ENCODE data around the gene NXF1.
A peak's percentile ranks its signal among the peaks of the same experiment; 100 is the strongest.

NXF1 gene

DNA sequence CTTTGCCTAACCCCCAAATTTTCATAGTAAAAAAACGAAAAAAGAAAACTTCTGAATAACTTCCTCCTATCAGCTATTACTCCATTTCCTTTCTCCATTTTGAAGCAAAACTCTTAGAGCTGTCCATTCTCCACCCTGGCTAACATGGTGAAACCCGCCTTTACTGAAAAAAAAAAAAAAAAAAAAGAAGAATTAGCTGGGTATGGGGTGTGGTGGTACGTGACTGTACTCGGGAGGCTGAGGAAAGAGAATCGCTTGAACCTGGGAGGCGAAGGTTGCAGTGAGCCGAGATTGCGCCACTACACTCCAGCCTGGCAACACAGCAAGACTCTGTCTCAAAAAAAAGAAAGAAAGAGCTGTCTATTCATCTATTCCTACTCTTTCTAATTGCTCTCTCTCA lies 11.3 kb upstream of the NXF1 start:
- no peak for DNase-seq
- no peaks in the 10 kb centered on the region for H3K4me1 Mint-ChIP-seq (ENCODE audit: low read depth in 2 of 2)

GRCh38 chr11:62811659-62812058 lies 6.4 kb upstream of the NXF1 start:
- no peak for DNase-seq
- Mint-ChIP-seq H3K4me3 (no peak overlapping the region), H3K4me1 (ENCODE audit: low read depth in 2 of 2) (peaks cover 0 to 3% of the 10 kb centered on the region in 2 donors), H3K36me3 (ENCODE audit: insufficient read depth) (peaks cover 36% of the 10 kb centered on the region), H3K27me3 (no peaks in the 10 kb centered on the region), H3K9me3 (no peaks in the 10 kb centered on the region), H3K27ac (peak overlapping the region; percentile 39 to 79)
- no peak for ATAC-seq (replicated peaks)

More for the DNA sequence above, 11.3 kb upstream of the NXF1 start:
- Mint-ChIP-seq H3K27me3 (no peaks in the 10 kb centered on the region), H3K4me3 (no peak overlapping the region), H3K9me3 (no peaks in the 10 kb centered on the region), H3K36me3 (ENCODE audit: insufficient read depth) (peaks cover 84% of the 10 kb centered on the region), H3K27ac (no peak overlapping the region)
- ATAC-seq (replicated peaks) = no peak

GRCh38 chr11:62810748-62811147 lies 5.5 kb upstream of the NXF1 start:
- peak overlapping the region; percentile 39 to 79 for H3K27ac Mint-ChIP-seq
- no peak for DNase-seq
- no peak for ATAC-seq (replicated peaks)
- H3K4me1 Mint-ChIP-seq (ENCODE audit: low read depth in 2 of 2) = peaks cover 0 to 6% of the 10 kb centered on the region in 2 donors
- peaks cover 28% of the 10 kb centered on the region for H3K36me3 Mint-ChIP-seq (ENCODE audit: insufficient read depth)
- no peaks in the 10 kb centered on the region for H3K9me3 Mint-ChIP-seq
- no peak overlapping the region for H3K4me3 Mint-ChIP-seq
- H3K27me3 Mint-ChIP-seq = no peaks in the 10 kb centered on the region

DNA sequence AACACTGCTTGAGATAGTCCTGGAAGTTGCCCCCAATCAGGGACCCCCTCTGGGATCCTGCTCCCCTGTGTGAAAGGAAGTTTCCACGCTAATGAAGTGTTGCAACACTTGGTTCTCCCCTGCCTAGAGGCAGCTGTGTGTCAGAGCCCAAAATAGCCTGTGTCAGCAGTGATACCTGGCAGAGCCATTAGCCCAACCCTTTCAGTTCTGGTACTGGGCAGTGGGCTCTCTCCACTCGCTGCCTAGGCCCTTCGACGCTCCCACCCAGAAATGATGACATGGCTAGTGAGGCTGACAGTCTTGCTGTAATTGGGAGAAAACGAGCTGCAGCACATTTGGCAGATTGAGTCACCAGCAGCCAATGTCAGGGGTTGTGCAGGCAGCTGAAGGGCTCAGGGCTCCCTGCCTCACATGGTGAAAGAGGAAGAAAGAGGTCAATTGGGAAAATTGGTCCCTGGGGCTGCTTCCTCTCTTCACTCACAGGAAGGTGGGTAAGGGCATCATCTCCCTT lies 1.4 kb upstream of the NXF1 start:
- DNase-seq = no peak
- peaks cover 16 to 26% of the 10 kb centered on the region in 2 donors for H3K4me1 Mint-ChIP-seq (ENCODE audit: low read depth in 2 of 2)
- H3K9me3 Mint-ChIP-seq = no peaks in the 10 kb centered on the region
- H3K27me3 Mint-ChIP-seq = no peaks in the 10 kb centered on the region
- peak overlapping the region; percentile 95 to 98 for H3K4me3 Mint-ChIP-seq
- H3K36me3 Mint-ChIP-seq (ENCODE audit: insufficient read depth) = peaks cover 41% of the 10 kb centered on the region
- no peak for ATAC-seq (replicated peaks)
- H3K27ac Mint-ChIP-seq = peak overlapping the region in 1 of 2 donors; percentile 99

GRCh38 chr11:62805961-62806441 lies 761 bp upstream of the NXF1 start:
- H3K9me3 Mint-ChIP-seq = no peaks in the 10 kb centered on the region
- ATAC-seq (replicated peaks) = peak; percentile 18
- peak overlapping the region; percentile 91 to 99 for H3K27ac Mint-ChIP-seq
- H3K4me1 Mint-ChIP-seq (ENCODE audit: low read depth in 2 of 2) = peaks cover 16 to 25% of the 10 kb centered on the region in 2 donors
- H3K4me3 Mint-ChIP-seq = peak overlapping the region; percentile 95 to 98
- DNase-seq = peak in 1 of 3 experiments; percentile 11
- H3K36me3 Mint-ChIP-seq (ENCODE audit: insufficient read depth) = peaks cover 47% of the 10 kb centered on the region
- no peaks in the 10 kb centered on the region for H3K27me3 Mint-ChIP-seq

DNA sequence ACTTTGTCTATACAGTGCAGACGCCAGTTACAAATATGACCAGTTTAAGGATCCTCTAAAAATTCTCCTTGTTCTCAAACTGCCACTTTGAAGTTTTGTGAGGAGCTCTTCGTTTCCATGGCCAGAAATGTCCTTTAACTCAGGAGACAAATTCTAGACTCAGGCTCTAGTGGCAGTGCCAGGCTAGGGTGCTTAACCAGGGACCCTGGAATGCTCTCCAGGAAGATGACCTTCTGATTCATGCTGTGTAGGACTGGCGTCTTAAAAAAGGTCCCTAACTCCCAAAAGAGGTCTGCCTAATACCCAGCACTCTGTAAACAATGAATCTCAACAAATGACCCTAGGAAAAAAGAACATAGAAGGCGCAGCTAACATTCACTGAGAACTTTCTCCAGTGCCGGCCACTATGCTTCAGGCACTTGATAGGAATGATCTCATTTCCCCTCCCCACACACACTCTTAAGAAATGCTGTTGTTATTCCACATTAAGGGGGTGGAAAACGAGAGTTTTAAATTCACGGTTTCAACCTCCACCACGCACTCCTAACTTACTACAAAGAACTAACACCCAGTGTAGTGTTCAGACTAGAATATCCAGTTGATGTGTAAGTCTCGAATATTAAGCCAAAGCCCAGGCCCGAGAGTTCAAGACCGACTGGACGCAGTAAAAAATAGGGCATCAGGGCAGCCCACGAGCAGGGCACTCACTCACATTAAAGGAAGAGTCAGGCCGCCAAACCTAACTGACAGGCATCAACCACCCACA lies 747 bp downstream of the NXF1 start:
- ATAC-seq (replicated peaks) (peak; percentile 22), DNase-seq (no peak)
- peaks cover 16 to 26% of the 10 kb centered on the region in 2 donors for H3K4me1 Mint-ChIP-seq (ENCODE audit: low read depth in 2 of 2)
- peak overlapping the region; percentile 95 to 98 for H3K4me3 Mint-ChIP-seq
- H3K27me3 Mint-ChIP-seq = no peaks in the 10 kb centered on the region
- H3K27ac Mint-ChIP-seq = peak overlapping the region; percentile 91 to 99
- H3K9me3 Mint-ChIP-seq = no peaks in the 10 kb centered on the region
- H3K36me3 Mint-ChIP-seq (ENCODE audit: insufficient read depth) = peaks cover 62% of the 10 kb centered on the region

- H3K27me3 Mint-ChIP-seq = no peaks in the 10 kb centered on the region
- H3K9me3 Mint-ChIP-seq = no peaks in the 10 kb centered on the region
- no peak overlapping the region for H3K4me3 Mint-ChIP-seq
- H3K4me1 Mint-ChIP-seq (ENCODE audit: low read depth in 2 of 2) = peaks cover 18 to 23% of the 10 kb centered on the region in 2 donors
- H3K27ac Mint-ChIP-seq = peak overlapping the region in 1 of 2 donors; percentile 68
- DNase-seq (no peak), ATAC-seq (replicated peaks) (no peak)
- H3K36me3 Mint-ChIP-seq (ENCODE audit: insufficient read depth) = peaks cover 96% of the 10 kb centered on the region
Observed at GRCh38 chr11:62801071-62801470, 4.2 kb downstream of the NXF1 start.

- Mint-ChIP-seq H3K9me3 (no peaks in the 10 kb centered on the region), H3K27ac (peak overlapping the region in 1 of 2 donors; percentile 85), H3K4me3 (no peak overlapping the region), H3K27me3 (no peaks in the 10 kb centered on the region), H3K4me1 (ENCODE audit: low read depth in 2 of 2) (peaks cover 12 to 16% of the 10 kb centered on the region in 2 donors), H3K36me3 (ENCODE audit: insufficient read depth) (peaks cover 99% of the 10 kb centered on the region)
- DNase-seq (no peak), ATAC-seq (replicated peaks) (no peak)
Observed at GRCh38 chr11:62799486-62799885, 5.8 kb downstream of the NXF1 start.

GRCh38 chr11:62796281-62796680 lies 9.0 kb downstream of the NXF1 start:
- peaks cover 100% of the 10 kb centered on the region for H3K36me3 Mint-ChIP-seq (ENCODE audit: insufficient read depth)
- no peak overlapping the region for H3K4me3 Mint-ChIP-seq
- peak overlapping the region in 1 of 2 donors; percentile 79 for H3K27ac Mint-ChIP-seq
- ATAC-seq (replicated peaks) (no peak), DNase-seq (no peak)
- H3K4me1 Mint-ChIP-seq (ENCODE audit: low read depth in 2 of 2) = peaks cover 9 to 13% of the 10 kb centered on the region in 2 donors
- H3K27me3 Mint-ChIP-seq = no peaks in the 10 kb centered on the region
- H3K9me3 Mint-ChIP-seq = no peaks in the 10 kb centered on the region

DNA sequence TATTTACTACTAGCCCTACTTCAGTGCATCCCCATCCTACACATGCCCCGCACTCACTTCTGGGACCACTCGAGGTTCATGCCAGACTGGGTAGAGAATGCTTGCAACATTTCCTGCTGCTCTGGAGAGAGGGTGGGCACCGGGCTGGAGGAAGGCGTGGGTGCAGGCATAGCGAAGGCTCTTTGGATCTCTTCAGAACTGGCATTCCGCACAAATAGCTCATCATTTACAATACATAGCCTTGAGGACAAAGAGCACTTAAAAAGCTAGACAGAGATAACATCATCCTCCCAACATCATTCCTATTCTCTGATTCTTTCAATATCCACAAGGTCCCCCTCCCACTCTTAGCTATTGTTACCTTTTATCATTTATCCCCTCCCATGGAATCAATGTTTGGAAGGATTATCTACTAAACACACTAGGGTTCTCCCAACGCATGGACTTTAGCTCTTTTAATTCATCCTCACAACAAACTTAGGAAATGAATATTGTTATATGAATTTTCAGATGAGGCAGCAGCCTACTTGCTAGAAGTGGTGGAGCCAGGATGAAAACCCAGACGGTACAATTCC lies 11.0 kb downstream of the NXF1 start:
- Mint-ChIP-seq H3K4me3 (no peak overlapping the region), H3K27ac (peak overlapping the region in 1 of 2 donors; percentile 60), H3K9me3 (no peaks in the 10 kb centered on the region), H3K4me1 (ENCODE audit: low read depth in 2 of 2) (peaks cover 25% of the 10 kb centered on the region in 2 donors), H3K36me3 (ENCODE audit: insufficient read depth) (peaks cover 93% of the 10 kb centered on the region), H3K27me3 (no peaks in the 10 kb centered on the region)
- DNase-seq (no peak), ATAC-seq (replicated peaks) (no peak)

DNA sequence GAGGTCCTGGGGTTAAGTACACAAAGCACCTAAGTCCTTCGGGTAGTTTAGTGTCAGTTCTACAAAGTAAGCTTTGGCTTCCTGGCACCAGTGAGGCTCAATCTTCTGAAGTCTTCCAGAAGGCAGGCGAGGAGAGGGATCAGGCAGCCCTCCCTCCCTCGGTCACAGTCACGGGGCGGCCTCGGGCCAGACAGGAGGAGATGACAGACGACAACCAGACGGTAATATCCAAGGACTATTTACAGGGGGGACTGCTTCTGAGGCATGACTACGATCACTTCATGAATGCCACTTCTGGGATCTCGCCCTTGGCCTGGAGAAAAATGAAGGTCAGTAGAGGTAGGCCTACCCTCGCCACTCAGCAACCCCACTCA lies 13.1 kb downstream of the NXF1 start:
- Mint-ChIP-seq H3K36me3 (ENCODE audit: insufficient read depth) (peaks cover 84% of the 10 kb centered on the region), H3K27ac (peak overlapping the region; percentile 89 to 91), H3K27me3 (no peaks in the 10 kb centered on the region), H3K4me3 (peak overlapping the region; percentile 91 to 95), H3K9me3 (no peaks in the 10 kb centered on the region), H3K4me1 (ENCODE audit: low read depth in 2 of 2) (peaks cover 32 to 38% of the 10 kb centered on the region in 2 donors)
- ATAC-seq (replicated peaks) (no peak), DNase-seq (no peak)

DNA sequence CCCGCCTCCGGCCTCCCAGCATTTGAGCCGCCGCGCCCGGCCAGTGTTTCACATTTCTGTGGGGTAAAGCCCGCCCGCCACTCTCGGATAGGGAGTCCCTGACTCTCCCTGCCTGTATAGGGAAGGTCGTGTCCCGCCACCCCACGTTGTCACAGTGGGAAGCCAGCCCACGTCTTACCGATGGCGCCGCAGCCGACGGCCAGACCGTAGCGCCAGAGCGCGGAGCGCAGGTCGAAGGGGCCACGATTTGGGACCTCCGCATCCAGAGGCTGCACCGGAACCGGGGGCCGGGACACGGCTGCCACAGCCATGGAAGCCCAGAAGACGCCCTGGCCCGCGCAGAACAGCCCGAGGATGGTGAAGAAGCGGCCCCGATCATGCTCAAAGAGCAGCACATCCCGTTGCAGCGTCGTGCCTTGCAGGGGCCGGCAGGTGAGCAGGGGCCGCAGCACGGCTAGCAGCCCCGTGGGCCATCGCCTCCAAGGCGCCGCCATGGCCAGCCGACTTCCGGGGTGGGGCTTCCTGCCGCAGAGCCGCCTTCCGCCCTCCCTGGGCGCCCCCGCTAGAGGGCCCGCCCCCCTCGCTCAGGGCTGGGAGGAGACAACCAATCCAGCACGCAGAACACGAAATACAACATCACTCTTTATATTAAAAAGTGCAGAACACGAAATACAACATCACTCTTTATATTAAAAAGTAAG lies 13.6 kb downstream of the NXF1 start, which contains the start of gene TMEM223:
TMEM223 (minus strand) TSS at position 506 of the 701 bp plus-strand sequence; CDS start at position 494, 12 bp downstream.
- ATAC-seq (replicated peaks) = peak; percentile 71
- H3K27ac Mint-ChIP-seq = peak within 1 kb of the TSS; percentile 89 to 91
- H3K4me1 Mint-ChIP-seq (ENCODE audit: low read depth in 2 of 2) = peaks cover 32 to 38% of the 10 kb centered on the region in 2 donors
- no peaks in the 10 kb centered on the region for H3K9me3 Mint-ChIP-seq
- peak; percentile 86 to 88 (median 88) for DNase-seq
- peaks cover 82% of the 10 kb centered on the region for H3K36me3 Mint-ChIP-seq (ENCODE audit: insufficient read depth)
- peak within 1 kb of the TSS; percentile 91 to 95 for H3K4me3 Mint-ChIP-seq
- H3K27me3 Mint-ChIP-seq = no peaks in the 10 kb centered on the region

- ATAC-seq (replicated peaks) = no peak
- Mint-ChIP-seq H3K4me1 (ENCODE audit: low read depth in 2 of 2) (peaks cover 34 to 42% of the 10 kb centered on the region in 2 donors), H3K9me3 (no peaks in the 10 kb centered on the region), H3K27ac (peak overlapping the region in 1 of 2 donors; percentile 89), H3K36me3 (ENCODE audit: insufficient read depth) (peaks cover 69% of the 10 kb centered on the region), H3K4me3 (peak overlapping the region; percentile 95), H3K27me3 (no peaks in the 10 kb centered on the region)
- no peak for DNase-seq
Observed at GRCh38 chr11:62789576-62789975, 15.7 kb downstream of the NXF1 start.

All from effector memory CD8-positive, alpha-beta T cell (primary cell).